GM19240 (cell line): ENCODE measurements around the gene DNAJB12.
"Not testable (repeated sequence)": the region's sequence is repeated elsewhere in the genome, so short reads cannot be mapped to it uniquely, and the experiment has no call there.

Experiments
- DNase-seq: peaks from one replicate; pipeline ENCODE4 v3.0.0; 2011; ENCODE audit warnings: low spot score; ENCODE audit not compliant: insufficient read length

DNAJB12 gene

DNA sequence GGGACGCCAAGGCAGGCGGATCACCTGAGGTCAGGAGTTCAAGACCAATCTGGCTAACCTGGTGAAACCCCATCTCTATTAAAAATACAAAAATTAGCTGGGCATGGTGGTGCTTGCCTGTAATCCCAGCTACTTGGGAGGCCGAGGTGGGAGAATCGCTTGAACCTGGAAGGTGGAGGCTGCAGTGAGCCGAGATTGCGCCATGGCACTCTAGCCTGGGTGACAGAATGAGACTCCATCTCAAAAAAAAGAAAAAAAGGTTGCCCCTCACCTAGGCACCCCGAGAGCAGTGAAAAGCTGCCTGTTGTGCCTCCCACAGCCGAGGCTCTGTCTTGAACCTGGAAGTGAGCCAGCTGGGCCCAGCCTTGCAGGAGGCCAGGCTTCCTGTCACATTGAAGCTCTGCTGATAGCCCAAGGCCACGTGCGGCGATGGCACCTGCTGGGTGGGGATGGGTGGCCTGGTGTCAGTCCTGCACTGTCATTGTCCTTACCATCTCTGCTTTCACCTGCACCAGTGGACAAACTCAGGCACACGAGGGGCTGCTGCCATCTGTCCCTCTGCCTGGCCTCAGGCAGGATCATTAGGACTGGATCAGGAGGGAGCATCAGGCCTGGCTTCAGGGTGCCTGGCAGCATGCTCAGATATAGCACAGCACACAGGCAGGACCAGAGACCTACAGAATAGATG, 37.8 kb downstream of the DNAJB12 start:
- no peak for DNase-seq

DNA sequence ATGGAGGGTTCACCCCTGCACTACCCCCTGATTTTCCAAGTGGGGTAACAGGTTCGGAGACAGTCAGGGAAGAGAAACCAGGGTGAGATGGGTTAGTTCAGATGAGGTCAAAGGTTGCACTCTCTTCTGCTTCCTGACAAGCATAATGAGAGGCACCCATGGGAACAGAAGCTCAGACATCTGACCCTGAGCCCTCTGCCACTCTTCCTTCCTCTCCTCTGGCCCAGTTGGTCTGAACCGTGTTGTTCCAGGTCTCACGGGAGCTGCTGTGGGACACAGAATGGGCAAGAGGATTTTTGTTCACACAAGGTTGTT, 38.4 kb downstream of the DNAJB12 start:
- no peak for DNase-seq

GRCh38 chr10:72315611-72316385, 38.9 kb downstream of the DNAJB12 start:
- DNase-seq, result no peak

GRCh38 chr10:72315054-72315453, 39.7 kb downstream of the DNAJB12 start:
- no peak for DNase-seq

- DNase-seq, result no peak
Observed at GRCh38 chr10:72314263-72314662, 40.5 kb downstream of the DNAJB12 start.

DNA sequence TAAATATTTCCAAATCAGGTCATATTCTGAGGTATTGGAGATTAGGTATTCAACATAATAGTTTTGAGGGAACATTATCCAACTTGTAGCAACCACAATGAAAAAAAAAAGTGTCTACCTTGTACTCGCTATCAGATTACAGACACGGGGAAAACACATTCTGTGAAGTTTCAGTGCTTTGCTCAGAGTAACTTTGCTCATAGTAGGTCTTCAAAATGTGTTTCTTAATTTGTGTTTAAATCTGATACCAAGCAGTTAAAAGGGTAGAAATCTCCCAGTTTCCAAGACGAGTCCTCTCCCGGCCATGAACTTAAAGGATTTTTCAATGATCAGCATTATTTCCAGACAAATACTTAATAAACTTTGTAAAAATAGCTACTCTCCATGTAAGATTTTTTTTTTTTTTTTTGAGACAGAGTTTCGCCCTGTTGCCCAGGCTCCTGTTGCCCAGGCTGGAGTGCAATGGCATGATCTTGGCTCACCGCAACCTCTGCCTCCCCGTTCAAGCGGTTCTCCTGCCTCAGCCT, 41.8 kb downstream of the DNAJB12 start:
- no peak for DNase-seq

- DNase-seq, result no peak
Observed at GRCh38 chr10:72311667-72312066, 43.1 kb downstream of the DNAJB12 start.

DNA sequence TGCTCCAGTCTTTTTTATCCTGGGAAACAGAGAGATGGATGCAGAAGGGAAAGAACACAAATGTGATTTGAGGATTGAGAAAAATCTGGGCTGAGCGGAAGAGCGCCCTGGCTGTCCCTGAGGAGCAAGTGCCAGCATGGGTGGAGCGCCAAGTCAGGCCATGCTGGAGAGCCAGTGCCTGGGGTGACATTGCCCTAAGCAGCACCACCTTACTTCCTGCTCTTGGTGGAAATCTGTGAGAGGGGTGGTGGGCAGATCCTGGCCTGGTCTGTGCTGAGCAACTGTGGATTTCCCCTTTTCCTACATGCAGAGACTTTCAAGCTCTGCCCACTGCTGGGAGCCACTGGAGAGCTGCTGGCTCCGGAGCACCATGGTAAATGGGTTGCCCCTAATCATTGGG, 44.1 kb downstream of the DNAJB12 start:
- no peak for DNase-seq

GRCh38 chr10:72310241-72310633, 44.5 kb downstream of the DNAJB12 start:
- DNase-seq, result no peak

DNA sequence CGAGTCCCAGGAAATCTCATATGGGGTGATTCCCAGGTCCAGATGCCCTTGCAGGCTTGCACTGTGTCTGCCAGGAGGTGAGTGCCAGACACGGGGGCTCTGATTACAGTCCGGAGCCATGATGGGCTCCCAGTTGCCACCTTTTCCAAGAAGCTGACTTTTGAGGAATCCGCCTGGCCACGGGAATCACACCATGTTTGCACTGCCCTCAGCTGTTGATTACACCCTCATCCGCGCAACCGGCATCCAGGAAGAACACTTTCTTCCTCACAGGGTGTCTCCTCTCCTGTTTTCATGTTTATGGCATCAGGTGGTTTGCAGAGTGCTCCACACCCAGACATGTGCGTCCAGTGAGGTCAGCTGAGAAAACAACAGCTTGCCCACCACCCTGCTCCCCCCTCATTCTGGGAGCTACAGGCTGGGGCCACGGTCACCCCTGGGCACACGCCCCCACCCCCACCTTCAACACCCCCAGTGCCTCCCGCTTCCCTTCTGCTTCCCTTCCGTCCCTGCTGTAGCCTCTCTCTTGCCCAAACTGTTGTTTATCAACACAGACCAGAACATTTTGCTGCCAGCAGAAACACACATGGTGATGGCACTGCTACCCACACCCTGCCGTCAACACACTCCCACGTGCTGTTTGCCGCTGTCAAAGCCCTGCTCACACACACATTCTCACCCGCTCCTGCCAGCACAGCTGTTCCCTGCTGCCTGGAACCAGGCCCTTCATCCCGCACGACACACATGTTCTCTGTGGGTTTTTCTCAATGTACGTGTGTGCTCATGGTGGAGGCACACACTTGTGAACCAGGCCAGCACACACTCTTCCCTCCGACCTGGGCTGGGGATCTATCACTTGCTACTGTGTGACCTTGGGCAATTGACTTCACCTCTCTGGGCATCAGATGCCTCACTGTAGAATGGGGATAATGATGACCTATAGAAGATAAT, 45.2 kb downstream of the DNAJB12 start:
- DNase-seq, result no peak

- no peak for DNase-seq
Observed at GRCh38 chr10:72308320-72308987, 46.3 kb downstream of the DNAJB12 start.

DNA sequence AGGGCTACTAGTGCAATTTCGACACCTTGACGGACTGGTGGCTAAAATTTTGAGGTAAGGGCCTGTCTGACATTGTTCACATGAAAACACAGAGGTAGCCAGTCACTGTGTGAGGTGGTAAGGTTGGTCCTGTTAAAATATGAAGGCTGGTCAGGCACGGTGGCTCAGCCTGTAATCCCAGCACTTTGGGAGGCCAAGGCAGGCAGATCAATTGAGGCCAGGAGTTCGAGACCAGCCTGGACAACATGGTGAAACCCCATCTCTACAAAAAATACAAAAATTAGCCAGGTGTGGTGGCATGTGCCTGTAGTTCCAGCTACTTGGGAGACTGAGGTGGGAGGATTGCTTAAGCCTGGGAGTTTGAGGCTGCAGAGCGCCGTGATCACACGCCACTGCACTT, 47.0 kb downstream of the DNAJB12 start:
- DNase-seq, result not testable (repeated sequence)

- DNase-seq, result no peak
Observed at GRCh38 chr10:72306215-72306760, 48.4 kb downstream of the DNAJB12 start.

DNA sequence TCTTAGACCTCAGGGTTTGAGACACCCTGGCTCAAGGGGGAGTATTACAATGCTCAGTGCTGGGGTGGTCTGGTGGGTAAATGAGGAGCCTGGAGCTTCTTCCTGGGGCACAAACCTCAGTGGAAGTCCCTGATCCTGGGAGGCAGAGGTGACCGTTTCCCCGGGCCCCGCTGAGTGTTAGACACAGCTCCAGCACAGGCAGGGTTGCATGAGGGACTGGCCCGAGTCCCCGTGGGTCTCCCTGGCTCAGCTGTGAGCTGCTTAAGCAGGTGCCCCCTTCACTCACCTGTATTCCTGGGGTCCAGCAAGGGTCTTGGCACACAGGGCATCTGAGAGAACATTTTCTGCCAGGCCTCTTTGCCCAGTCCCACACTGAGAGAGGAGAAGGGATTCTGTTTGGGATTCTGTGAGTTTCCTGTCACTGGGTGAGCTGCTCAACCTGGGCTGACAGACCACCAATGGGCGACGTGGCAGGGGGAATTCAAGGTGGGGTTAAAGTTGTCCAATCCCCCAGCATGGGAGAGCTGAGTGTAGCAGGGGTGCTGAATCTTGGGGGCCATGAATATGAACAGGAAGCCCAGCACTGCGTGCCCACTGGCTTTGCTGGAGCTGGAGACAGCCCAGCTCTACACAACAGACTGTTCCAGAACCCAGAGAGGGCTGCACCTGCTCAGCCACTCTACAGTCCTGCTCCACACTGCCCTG, 51.1 kb downstream of the DNAJB12 start:
- DNase-seq, result no peak

DNA sequence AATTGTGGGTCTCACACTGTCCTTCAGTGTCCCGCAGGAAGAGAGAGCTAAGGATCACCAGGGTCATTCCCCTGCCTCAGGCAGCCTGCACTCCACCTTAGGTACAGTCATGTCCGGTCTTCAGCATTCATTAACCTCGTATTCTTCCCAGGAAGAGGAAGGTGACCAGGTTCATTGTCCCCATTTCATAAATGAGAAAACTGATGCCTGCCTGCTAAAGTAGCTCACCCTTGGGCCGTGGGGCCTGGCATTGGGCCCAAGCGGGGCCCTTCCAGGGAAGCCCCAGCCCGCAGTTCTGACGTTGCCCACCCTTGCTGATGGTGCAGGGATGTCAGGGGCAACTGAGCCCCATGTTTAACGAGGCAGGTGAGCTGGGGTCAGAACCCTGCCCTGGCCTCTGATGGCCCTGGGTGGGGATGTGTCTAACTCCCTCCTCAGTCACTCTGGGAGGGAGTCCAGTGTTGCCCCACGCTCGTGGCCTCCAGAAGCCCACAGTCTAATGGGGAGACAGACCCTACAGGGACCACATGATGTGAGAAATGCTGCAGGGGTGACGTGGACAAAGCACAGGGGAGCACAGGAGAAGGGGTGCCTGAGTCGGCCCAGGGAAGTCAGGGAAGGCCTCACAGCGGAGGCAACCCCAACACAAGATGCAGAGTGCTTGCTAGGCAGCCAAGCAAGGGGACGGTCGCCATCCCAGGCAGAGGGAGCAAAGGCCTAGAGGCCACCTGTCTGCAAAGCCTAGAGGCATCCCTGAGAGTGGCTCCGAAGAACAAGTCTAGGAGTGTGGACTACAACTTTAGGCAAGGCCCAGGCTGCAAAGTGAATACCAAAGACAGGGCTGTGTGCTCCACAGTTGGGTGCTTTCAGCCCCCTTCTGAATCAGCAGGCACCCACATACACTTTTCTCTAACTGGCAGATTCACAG, 55.9 kb downstream of the DNAJB12 start:
- no peak for DNase-seq

DNA sequence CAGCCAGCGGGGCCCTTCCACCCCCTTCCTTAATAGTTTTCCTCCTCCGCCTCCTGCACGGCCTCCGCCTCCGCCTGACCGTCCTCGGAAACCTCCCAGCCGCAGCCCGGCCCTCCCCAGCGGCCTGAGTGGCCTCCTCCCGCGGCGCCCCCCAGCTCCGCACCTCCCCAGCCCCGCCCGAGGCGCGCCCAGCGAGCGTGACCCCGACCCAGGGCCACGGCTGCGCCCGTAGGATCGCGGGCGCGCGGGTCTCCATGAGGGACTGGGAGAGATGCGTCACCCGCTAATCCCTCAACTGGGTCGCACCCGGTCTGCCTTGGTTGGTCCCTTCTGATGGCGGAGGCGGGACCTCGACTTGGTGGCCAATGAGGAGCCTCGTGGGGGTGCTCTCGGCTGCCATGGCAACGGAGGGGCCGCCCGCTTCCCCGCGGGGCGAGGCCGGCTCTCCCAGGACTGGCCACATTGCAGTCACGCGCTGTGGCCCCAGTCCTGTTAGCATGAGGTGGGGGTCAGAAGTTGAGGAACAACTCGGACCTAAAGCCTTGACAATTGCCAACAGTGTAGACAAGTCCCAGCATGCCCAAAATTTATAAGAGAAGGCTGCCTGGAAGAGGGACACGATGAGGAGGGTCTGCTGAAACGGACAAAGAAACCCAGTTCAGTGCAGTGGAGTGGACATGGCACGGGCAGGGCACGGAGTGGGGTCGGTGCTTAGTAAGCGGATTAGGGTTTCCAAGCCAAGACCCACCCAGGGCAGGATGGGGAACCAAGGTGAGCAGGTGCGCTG, 56.7 kb downstream of the DNAJB12 start:
- DNase-seq, result peak; percentile 83

- DNase-seq, result no peak
Observed at GRCh38 chr10:72297281-72297804, 57.4 kb downstream of the DNAJB12 start.

DNA sequence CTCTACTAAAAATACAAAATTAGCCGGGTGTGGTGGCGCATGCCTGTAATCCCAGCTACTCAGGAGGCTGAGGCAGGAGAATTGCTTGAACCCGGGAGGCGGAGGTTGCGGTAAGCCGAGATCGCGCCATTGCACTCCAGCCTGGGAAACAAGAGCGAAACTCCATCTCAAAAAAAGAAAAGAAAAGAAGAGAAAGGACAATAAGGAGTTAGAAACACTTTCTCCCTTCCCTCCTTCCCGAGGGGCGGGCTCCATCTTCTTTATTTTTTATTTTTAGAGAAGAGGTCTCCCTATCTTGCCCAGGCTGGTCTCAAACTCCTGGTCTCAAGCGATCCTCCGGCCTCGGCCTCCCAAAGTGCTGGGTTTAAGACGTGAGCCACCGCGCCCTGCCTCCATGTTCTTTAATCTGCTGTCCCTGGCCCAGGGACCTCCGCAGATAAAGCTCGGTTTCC, 57.9 kb downstream of the DNAJB12 start:
- DNase-seq, result not testable (repeated sequence)
